GM18907 (cell line): Measurements from ENCODE around the gene L3MBTL1.

Source experiments
- ATAC-seq: cut with Tn5 transposase; IDR thresholded peaks from one replicate; pipeline ENCODE4 v1.9.1; 2021; ENCODE audit warnings: mild to moderate bottlenecking, moderate library complexity; ENCODE audit not compliant: unreplicated experiment

L3MBTL1 gene

GRCh38 chr20:43534791-43535350 lies 27.4 kb downstream of the L3MBTL1 start:
- no peak for ATAC-seq

DNA sequence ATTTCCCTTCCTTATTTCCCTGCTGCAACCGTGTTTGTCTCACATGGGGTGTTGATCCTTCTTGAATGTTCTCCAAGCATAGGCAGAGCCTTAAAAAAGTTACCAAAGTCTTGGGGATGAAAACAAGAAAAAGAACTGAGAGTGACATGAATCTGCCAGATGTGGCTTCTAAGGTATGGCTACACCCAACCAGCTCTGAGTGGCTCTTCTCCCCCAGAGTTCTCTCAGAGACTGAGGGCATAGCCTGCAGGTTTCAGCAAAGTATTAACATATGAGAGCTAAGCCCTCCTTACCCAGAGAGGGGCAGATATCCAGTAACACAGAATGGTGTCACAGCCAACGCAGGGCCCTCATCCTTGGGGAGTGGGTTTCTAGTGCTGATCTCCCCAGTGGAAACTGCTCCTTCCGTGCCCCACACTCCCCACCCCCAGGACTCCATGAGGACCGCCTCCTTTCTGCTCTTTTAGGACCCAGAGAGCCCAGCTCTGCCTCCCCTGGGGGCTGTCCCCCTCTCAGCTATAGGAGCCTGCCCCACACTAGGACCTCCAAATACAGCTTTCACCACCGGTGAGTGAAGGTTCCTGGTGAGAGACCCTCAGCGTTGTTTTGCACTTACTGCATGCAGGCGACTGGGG lies 28.0 kb downstream of the L3MBTL1 start:
- no peak for ATAC-seq

GRCh38 chr20:43536041-43536816 lies 28.7 kb downstream of the L3MBTL1 start:
- no peak for ATAC-seq

DNA sequence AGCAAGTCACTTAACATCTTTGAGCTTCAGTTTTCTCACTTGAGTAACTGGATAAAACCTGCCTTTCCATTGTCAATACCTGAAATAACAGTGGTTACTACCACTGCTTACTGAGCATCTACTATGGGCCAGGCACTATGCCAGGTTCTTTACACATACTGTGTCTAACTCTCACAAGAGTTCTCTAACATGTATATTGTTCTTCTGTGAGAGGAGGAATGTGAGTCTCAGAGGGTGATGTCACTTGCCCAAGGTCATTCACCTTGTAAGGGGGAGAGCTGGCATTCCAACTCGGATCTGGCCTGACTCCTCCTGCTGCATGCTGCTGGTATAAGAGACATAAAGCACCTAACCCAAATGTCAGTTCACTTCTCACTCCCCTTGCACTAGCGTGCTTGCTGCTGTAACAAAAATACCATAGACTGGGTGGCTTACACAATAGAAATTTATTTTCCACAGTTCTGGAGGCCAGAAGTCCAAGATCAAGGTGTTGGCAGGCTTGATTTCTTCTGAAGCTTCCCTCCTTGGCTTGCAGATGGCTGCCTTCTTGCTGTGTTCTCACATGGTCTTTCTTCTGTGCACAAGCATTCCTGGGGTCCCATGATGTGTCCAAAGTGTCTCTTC lies 29.4 kb downstream of the L3MBTL1 start:
- ATAC-seq: no peak

- ATAC-seq: no peak
Observed at GRCh38 chr20:43537921-43538877, 30.7 kb downstream of the L3MBTL1 start.

- ATAC-seq: no peak
Observed at GRCh38 chr20:43538878-43539700, 31.6 kb downstream of the L3MBTL1 start.

DNA sequence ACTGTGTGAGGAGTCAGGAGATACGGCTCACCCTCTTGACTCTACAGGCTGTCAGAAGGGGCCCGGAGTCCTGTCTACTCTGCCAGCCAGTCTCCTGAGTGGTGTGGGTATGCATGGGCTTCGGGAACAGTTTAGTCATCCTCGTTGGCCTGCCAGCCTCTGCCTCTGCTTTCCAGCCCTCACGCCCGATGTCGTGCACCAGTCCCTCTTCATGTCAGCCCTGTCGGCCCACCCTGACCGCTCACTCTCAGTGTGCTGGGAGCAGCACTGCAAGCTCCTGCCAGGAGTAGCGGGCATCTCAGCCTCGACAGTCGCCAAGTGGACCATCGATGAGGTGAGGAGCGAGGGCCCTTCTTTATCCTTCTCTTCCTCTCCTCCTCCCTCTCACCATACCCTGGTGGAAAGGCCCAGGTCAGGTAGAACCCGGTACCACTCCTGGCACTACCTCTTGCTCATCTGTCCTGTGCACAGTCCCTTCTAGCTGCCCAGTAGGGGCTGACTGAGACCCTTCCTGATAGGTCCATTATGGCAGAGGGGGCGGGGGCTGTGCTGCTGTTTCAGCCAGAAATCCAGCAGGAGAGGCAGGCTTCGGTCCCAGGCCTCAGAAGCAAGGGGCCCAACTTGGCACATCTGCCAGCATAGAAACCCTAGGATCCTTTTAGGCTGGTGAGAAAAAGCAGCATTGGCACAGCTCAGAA lies 32.6 kb downstream of the L3MBTL1 start:
- no peak for ATAC-seq

DNA sequence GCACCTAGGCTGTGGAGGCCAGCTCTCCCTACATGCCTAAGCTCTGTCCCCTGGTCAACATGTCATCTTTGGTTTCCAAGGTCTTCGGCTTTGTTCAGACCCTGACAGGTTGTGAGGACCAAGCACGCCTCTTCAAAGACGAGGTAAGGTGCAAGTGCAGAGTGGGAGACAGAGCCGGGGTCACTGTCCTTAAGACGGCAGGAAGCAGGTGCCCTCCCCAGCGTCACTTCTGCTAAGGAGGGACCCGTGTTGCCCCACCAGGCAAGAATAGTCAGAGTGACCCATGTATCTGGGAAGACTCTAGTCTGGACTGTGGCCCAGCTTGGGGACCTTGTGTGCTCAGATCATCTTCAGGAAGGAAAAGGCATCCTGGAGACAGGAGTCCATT lies 33.2 kb downstream of the L3MBTL1 start:
- no peak for ATAC-seq

- no peak for ATAC-seq
Observed at GRCh38 chr20:43541214-43541613, 33.7 kb downstream of the L3MBTL1 start.

DNA sequence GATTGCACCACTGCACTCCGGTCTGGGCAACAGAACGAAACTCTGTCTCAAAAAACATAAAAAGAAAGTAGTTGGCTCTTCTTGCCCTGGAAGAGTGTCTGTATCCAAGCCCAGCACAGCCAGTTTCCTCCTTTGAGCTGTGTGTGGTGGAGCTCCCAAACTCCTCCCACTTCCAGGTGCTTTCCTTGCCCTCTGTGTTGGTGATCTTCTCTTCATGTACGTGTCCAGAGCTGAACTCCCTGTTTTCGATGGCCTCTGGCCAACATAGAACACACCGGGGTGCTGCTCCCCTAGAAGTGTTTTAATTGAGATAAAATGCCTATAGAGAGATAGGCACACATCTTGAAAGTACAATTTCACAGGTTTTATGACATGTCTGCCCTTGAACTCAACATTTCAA lies 34.7 kb downstream of the L3MBTL1 start:
- no peak for ATAC-seq

GRCh38 chr20:43542674-43543073 lies 35.2 kb downstream of the L3MBTL1 start:
- no peak for ATAC-seq

GRCh38 chr20:43543138-43543537 lies 35.6 kb downstream of the L3MBTL1 start:
- no peak for ATAC-seq

GRCh38 chr20:43544501-43544900 lies 37.0 kb downstream of the L3MBTL1 start:
- ATAC-seq: no peak

GRCh38 chr20:43545837-43546578 lies 38.5 kb downstream of the L3MBTL1 start:
- ATAC-seq: no peak

DNA sequence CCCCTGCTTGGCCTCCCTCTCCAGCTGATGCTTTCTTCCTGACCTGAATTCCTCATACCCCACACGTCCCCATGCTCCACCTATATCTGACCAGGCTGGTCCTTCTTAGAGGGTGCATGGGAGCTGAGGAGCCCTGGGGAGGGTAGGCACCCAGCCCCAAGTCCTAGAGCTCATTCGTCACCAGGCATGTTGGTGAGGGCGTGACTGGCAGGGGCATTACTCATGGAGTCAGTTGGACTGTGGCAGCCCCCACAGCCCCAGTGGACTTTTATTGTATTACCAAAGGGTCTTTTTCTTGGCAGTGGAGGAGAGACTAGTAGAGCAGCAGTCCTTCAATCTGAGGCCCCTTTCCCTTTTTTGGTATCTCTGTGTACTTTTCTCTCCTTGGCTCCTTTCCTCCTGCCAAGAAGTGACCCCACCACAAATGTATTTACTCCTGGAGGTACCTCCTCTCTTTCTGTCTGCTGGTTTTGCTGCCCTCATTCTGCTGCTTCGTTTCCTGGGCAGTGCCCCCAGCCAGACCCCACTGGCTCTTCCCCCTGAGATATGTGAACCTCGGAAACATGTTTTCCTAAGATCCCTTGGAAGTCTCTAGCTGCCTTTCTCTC lies 40.9 kb downstream of the L3MBTL1 start:
- no peak for ATAC-seq

GRCh38 chr20:43549416-43550065 lies 42.0 kb downstream of the L3MBTL1 start:
- no peak for ATAC-seq

GRCh38 chr20:43550456-43550855 lies 43.0 kb downstream of the L3MBTL1 start:
- no peak for ATAC-seq

- ATAC-seq: no peak
Observed at GRCh38 chr20:43554369-43554768, 46.9 kb downstream of the L3MBTL1 start.
